Measurements from ENCODE around the gene SLC47A2. TPM values are rescaled to one million over a fixed set of nuclear protein-coding genes. Genes with fewer than 3 reads are reported as not detected.

SLC47A2 gene
- total RNA-seq, 1 experiment from 2014 or later: not detected

DNA sequence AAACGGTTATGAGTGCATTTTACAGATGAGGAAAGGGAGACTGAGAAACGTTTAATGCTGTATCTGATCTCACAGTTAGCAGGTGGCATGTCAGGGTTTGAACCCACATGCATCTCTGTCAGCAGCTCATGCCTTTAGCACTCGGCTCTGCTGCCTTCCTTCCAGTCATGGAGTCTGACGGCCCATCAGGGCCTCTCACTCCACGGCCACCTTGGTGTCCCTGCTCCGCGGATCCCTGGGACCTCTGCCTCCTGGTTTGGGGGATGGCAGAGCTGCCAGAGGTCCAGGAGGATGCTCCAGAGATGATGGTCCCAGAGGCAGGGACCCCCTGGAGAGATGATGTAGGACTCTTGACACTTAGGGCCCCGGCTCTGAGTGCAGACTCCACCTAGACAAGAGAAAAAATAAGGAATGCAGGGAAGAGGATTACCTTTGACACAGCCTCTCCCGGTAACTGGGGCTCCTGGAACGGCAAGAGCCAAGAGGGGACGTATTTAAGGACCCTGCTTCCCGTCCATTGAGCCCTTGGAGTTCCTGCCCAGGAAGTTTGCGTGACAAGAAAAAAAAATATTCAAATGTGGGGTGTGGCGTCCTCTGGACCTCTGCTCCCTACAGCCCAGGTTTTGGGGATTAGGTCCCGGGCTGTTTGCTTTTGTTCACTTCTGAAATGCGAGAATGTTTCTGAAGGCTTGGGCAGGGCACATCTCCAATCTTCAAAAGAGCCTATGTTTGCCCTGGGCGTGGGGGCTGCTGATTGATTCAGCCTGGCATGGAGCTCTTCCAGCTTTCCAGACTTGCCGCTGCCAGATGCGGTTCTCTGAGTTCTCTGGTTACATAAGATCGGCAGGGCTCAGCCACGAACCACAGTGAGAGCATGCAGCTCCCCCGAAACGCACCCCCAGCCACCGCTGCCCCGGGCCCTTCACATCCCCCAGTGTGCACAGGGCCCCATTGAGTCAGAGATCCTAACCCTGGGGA lies 31.7 kb upstream of the SLC47A2 start, which contains the start of gene ALDH3A1:
TSS of gene ALDH3A1 (minus strand) at position 470 of the 978 bp plus-strand sequence. CDS start 3,169 bp downstream, outside the sequence.
- peak; percentile 83 for DNase-seq (ENCODE audit: extremely low read depth, low read depth)

DNA sequence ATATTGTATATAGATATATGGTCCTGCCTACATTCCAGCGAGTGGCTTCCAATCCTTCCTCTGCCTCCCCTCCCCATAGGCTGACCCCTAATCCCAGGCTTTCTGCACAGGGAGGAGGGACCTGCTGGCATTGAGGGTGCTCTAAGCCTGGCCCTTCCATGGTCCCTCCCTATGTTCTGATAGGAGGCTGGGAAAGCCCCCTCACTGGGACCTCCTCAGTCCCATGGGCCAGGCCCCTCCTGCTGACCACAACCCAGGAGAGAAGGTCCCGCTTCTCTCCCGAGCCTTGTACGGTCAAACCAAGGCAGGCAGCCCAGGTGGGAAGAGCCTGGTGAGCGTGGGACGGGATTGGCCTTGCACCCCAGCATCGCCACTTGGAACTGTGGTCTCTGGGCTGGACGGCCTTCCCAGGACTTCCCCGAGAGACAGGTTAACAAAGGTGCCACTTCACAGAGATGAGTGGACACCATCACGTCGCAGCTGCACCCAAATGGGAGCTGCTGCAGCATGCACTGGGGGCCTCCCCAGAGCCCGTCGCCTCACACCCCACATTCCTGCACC lies 30.9 kb upstream of the SLC47A2 start:
- DNase-seq (ENCODE audit: extremely low read depth, low read depth): no peak

DNA sequence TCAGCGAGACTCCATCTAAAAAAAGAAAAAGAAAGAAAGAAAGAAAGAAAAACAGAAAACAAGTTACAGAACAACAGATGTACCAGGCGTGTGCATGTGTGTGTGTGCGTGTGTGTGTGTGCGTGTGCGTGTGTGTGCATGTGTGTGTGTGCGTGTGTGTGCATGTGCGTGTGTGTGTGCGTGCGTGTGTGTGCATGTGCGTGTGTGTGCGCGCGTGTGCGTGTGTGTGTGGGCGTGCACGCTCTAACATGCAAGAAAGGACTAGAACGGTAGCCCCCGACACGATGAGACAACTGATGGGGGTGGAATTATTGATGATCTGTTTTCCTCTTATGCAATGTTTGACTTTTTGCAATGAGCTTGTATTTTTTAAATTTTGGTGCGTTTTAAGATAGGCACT lies 30.1 kb upstream of the SLC47A2 start:
- no peak for DNase-seq (ENCODE audit: extremely low read depth, low read depth)

GRCh38 chr17:19744922-19745757 lies 28.8 kb upstream of the SLC47A2 start:
- peak; percentile 81 for DNase-seq (ENCODE audit: extremely low read depth, low read depth)

GRCh38 chr17:19744492-19744891 lies 28.1 kb upstream of the SLC47A2 start:
- no peak for DNase-seq (ENCODE audit: extremely low read depth, low read depth)

DNA sequence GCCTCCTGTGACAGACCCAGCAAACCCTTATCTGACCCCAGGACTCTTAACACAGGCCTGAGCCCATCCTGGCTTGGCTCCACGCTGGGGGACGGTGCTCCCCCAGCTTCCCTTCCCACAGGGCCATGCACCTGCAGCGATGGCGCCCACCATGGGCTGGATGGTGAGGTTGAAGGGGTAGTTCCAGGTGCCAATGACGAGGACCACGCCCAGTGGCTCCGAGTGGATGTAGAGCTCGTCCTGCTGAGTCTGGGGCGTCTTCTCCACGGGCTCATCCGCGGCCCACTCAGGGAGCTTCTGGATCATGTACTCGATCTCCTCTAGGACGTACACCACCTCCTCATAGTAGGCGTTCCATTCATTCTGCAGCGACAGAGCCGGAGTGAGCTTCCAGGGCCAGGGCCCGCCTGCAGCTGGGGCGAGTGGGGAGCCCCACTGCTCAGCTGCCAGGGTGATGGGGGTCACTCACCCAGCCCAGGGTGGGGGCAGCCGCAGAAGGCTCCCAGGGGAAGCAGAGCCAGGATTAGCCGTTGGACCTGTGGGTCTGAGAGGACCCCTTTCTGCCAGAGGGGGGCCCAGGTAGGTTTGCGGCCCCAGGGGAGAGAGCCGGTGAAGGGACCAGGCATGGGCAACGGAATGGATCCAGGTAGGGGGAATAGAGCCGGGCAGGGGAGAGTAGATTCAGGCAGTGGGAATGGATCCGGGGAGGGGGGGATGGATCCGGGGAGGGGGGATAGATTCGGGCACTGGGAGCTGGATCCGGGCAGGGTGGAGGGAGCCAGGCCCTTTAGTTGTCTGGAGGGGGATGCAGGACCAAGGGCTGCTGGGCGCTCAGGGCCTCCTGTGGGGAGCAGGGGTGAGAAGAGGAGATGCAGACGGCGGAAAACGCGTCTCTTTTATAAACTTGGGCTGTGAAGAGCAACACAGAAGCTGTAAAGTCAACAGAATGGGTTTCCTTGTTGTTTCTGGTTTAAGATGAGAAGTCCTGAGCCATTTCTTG lies 27.0 kb upstream of the SLC47A2 start:
- no peak for DNase-seq (ENCODE audit: extremely low read depth, low read depth)

GRCh38 chr17:19742495-19742894 lies 26.1 kb upstream of the SLC47A2 start:
- DNase-seq (ENCODE audit: extremely low read depth, low read depth): no peak

- DNase-seq (ENCODE audit: extremely low read depth, low read depth): no peak
Measured at GRCh38 chr17:19741832-19742457, 25.6 kb upstream of the SLC47A2 start.

DNA sequence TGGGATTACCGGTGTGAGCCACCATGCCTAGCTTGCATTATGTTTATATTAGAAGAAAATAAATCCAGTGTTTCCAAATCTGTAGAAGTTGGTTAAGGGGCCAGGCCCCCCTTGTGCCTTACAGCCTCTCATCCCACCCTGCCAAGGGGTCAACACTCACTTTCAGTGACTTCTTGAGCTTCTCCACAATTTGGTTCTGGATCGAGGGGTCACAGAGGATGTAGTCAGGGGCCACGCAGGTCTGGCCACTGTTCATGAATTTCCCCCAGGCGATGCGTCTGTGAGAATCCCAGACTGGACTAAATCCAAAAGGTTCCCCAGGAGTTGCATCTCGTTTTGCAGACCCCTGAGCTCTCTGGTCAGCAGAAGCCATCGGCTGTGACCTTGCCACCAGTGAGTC lies 24.5 kb upstream of the SLC47A2 start:
- DNase-seq (ENCODE audit: extremely low read depth, low read depth): no peak

DNA sequence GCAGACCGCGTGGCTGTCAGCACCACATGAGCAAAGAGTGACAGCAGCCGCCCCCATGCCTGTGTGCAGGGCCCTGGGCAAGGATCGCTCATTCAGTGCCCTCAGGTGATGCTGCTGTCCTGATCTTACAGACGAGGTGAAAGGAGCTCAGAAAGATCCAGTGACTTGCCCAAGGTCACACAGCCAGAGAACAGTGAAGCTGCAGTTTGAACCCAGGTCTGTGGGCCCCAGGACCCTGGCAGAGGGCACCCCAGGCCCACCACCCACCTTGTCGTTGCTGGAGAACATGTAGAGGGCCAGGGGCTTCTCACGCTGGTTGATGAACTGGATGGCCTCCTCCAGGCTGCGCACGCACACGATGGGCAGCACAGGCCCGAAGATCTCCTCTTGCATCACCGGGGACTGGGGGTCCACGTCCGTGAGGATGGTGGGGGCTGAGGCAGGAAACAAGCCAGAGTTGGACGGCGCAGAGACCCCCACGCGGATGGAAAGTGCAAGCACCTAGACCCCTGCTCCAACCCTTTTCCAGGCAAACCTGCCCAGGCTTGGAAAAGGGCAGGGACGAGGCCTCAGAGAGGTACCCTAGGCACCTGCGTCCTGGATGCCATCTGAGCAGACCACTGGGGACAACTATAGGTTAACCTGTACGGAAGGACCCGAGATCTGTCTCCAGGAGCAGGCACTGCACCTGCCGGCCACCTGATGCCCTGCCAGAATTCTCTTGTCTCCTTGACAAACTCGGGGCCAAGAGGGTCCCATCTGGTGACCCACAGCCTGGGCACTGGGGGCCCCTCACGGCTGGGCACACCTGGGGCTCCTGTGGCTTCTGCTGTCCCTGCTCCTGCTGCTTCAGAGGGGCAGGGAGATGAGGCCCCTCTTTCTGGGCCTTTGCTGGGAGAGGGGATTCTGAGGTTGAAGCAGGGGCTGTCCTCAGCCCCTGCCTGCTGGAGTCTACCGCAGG lies 23.1 kb upstream of the SLC47A2 start:
- DNase-seq (ENCODE audit: extremely low read depth, low read depth): no peak

GRCh38 chr17:19738757-19739156 lies 22.4 kb upstream of the SLC47A2 start:
- no peak for DNase-seq (ENCODE audit: extremely low read depth, low read depth)

DNA sequence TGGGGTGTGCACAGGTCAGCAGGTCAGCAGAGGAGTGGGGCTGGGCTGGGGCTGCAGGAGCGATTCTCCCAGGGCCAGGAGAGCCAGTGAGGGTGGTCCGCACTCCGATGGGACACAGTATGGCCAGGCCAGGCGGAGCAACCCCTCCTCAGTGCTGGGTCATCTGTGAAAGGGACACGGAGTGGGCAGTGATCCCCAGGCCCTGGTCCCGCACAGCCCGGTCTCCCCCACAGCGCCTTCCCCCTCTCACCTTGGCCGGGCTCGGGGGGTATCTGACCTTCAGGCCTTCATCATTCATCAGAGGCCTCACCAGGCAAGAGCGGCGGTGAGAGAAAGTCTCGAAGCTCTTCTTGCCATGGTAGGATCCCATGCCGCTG lies 21.7 kb upstream of the SLC47A2 start:
- no peak for DNase-seq (ENCODE audit: extremely low read depth, low read depth)

DNA sequence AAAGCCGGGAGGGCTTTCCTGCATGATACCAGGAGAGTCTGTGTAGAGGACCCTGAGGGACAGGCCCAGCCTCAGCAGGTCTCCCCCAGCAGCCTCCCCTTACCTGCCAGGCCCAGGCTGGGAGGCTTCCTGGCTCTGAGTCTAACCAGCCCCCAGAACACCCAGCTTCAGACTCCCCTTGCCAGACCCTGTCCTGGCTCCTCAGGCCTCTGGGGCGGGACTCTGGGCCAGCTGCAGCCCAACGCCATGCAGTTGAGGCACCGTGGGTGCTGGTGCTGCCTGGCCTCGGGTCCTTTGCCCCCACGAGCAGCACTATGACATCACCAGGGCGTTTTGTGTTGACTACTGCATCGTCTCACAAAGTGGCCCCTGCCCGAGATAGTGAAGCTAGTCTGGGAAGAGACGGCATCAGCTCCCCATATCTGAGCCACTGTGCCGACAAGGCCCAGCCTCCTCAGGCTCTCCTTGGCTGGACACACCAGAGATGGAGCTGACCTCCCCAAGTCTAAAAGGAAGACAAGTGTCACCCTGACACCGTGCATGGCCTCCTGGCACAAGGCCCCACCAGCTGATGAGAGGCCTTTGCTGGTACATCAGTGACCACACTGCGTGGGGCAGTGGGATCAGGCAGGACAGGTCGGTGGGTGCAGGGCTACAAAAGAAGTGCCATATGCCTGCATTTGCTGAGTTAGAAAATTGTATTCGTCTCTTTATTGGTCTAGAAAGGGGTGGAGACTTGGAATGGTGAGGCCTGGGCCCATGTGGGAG lies 21.1 kb upstream of the SLC47A2 start:
- no peak for DNase-seq (ENCODE audit: extremely low read depth, low read depth)

DNA sequence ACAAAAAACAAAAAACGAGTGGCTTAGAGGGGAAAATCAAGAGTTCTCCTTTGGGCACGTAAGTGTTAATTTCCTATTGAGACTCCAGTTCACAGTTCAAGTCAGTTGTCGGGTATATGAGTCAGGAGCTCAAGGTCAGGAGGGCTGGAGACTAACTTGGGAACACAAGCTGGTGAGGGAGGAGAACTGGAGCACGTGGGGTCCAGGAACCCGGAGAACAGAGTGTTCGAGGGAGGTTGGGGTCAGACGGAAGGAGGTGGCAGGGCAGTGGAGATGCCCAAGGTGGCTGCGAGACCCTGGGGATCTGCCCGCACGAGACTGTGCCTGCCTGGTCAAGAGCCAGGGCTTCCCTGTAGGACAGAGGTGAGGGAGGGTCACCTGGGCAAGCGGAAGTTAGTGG lies 19.7 kb upstream of the SLC47A2 start:
- no peak for DNase-seq (ENCODE audit: extremely low read depth, low read depth)

DNA sequence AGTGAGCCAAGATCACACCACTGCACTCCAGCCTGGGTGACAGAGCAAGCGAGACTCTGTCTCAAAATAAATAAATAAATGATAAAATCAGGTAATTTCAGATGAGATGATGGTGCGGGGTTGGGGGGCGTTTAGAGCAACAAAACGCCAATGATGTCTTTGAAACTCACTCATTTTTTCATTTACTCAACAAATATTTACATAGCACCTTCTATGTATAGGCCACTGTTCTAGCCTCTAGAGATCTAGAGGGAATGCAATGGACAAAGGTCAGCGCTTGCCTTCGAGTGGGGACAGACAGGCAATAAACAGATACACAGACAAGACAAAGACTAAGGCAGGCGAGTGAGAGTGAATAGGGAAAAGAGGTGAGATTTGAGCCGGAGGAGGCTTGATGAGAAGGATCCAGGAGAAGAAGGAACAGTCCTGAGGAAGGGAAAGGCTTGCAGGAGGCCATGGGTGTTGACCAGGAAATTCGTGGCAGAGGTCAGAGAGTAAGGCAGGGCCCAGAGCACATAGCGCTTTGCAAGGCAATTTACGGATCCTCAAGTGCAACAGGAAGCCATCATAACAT lies 17.7 kb upstream of the SLC47A2 start:
- no peak for DNase-seq (ENCODE audit: extremely low read depth, low read depth)

DNA sequence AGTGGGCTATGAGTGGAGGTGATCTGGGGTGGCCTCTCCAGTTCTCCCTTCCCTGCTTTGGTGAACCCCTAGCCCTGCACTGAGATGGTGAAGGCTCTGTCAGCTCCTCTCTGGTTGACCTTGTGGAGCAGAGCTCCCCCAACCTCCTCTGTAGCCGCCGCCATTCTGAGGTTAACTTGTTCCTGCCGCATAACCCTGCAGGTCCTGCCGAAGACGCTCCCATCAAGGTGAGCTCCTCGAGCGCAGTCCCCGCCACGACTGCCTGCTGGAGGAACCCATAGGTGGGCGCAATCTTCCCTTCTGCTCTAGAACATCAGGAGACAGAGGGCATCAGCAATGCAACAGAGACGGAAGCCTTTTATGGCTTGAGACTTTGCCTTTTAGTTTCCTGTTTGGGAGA lies 15.2 kb upstream of the SLC47A2 start:
- no peak for DNase-seq (ENCODE audit: extremely low read depth, low read depth)

DNA sequence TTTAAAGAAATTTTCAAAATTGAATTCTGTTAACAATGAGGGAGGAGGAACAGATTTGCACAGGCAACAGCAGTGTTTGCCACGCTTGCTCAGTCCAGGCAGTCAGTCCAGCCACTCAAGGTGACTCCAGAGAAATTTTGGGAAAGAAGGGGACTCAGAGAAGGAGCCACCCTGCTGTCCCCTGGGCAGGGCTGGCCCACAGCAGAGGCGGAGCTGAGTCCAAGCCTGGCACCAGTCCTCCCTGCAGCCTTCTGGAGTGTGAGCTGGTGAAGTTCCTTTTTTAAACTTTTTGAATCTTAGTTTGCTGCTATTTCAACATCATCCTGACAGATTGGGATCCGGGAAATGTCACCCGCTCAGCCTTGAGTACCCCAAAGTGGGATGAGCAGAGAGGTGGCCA lies 14.5 kb upstream of the SLC47A2 start:
- no peak for DNase-seq (ENCODE audit: extremely low read depth, low read depth)

All from NCI-H460 (cell line).